Esophagus squamous epithelium (tissue), 4 donors: ENCODE measurements around the gene HELZ2.

Experiments
- CTCF ChIP-seq, 6 experiments: fragments of 450-650 bp in 4 of 6; fragments of 200-600 bp in 2 of 6; sonication (generic) in 2 of 6; IDR thresholded peaks; one replicate each; pipeline ENCODE4 v1.5.1; 2016 to 2019; ENCODE audit warnings: antibody characterized with exemption in 6 of 6, mild to moderate bottlenecking in 4 of 6, moderate library complexity in 4 of 6
- POLR2A ChIP-seq, 4 donors: fragments of 450-650 bp; IDR thresholded peaks; one replicate each; pipeline ENCODE4 v1.6.1; 2017; ENCODE audit warnings: antibody characterized with exemption in 4 of 4, mild to moderate bottlenecking in 4 of 4, moderate library complexity in 3 of 4

- TF ChIP-seq CTCF (IDR thresholded peaks at IDR 0.05) = no peak
- TF ChIP-seq POLR2A (IDR thresholded peaks at IDR 0.05) = no peak
These were observed 48.1 kb downstream of the HELZ2 start for GRCh38 chr20:63525971-63526370.
